Daoy (cell line): ENCODE data around the gene CHN1. TPM values are rescaled to one million over a fixed set of nuclear protein-coding genes. Genes with fewer than 3 reads are reported as not detected.

Experiments
- DNase-seq: peaks from one replicate; pipeline ENCODE4 v3.0.0-alpha.2; 2015; ENCODE audit warnings: low read depth
- total RNA-seq: library from RNA; depleted of rRNA; stranded (reverse); fragments of >200 nt; shearing (Covaris generic); gene quantifications from 2 replicates; pipeline ENCODE4 v1.2.3, GENCODE V29; 2014

Gene CHN1
- total RNA-seq, 1 experiment from 2014 or later: 27.4 TPM

DNA sequence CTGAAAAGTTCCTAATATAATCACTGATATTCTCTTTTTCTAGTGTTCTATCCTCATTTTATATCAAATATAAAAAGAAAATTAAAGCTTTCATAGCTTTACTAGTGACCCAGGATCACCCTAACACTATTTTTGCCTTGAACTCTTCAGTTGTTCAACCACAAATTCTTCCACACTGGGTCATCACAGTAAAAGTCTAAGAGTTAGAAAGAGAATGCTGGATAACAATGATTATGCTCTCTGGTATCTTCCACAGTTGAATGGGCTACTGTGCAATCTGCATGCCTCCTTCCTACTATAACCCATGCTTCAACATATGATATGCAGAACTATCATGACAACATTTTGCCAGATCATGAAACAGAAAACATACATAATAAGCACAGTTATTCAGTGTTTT, 32.3 kb downstream of the CHN1 start:
- no peak for DNase-seq

DNA sequence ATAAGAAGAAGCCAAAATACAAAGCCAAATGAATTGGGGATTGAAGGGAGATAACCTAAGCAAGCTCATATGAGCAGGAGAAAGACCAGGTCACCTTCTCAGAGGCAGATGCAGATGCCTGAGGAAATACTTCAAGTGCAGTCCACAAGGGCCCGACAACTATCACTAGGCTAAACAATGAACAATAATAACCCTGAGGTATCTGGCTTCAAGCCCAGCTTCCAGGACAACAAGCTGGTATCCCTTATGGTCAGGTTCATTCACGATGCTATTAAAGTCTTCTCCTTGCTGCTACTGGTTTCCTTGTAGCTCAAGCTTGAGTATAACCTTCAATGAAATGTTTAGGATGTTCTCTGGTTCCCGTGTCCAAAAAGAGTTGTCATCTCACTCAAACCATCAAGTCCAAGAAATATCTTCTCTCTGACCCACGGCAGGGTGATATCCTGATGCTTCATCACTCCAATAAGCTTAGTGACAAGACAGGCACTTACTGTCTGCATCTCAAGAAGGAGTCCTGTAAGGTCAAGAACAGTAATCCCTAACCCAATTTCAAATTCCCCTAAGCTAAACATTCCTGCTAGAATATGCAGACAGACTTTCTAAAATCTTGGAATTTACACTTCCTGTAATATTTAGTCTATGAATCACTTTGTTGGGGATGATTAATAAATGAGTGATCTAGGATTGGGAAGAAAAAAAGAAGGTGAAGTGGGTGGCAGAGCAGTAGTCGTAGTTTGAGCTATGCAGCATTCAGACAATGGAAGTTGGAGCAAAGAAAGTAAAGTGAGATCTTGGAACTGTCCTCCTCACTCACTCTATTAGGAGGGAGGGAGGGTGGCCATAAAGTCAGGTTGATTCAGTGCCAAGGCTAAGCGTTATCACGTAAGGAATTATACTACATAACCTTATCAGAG, 33.1 kb downstream of the CHN1 start:
- peak; percentile 40 for DNase-seq

DNA sequence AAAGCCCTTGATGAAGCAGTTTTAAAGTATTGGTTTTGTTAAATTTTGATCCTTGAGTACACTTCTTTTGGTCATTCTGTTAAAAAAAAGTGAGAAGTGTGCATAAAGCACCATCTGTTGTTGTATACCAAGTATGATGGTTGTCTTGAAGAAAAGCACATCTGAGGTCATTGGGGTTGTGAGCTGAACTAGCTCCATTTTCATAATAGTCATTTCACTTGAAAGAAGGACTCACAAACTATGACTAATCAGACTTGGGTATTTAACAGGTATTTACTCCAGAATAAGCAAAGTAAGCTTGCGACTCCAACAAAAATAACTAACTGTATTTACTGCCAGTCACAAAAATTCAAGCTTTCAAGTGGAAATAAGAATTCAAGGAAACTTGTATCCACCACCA, 35.1 kb downstream of the CHN1 start:
- no peak for DNase-seq

DNA sequence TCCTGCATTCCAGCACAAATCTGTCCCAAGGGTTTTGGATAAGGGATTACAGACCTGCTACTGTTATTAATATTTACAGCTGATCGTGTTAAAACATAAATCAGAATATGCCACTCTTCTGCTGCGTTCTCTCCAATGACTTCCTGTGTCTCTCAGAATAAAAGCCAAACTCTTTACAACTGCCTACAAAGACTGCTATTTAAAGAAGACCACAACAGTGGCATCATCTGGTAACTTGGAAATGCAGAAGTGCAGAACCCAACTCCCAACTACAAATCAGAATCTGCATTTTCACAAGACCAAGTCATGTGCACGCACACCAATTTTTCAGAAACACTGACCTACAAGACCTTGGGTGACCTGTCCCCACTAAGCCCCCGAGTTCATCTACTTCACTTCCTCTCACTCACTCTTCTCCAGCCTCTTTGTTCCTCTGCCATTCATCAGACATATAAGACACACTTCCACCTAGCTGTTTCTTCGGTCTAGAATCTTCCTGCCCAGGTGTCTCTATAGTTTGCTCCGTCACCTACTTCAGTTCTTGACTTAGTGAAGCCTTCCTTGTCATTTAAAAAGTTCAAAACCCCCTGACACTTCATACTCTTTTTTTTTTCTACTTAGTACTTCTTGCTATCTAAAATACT, 36.0 kb downstream of the CHN1 start:
- DNase-seq: no peak

DNA sequence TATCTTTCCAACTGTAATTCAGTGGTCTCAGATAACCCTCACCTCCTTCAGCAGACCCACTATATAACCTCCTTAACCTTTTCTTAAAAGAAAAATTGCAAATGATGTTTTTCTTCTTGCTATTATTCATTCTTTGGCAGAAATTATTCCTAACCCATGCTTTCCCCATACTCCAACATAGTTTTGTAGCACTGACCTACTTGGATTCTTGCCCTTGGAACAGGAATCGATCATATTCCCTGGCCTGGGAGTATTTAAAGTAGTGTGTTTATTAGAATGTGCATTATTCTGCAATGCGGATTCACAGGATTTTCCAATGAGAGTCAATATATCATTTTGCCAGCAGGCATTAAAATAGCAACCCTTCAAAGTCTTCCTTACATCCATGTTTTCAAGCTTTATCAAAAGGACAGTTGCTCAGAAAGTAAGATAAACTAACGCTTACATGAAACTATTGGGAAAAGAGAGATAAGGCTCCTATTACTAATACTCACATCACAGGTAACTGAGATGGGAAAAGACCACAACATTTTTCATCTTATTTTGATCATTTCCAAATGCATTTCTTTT, 37.4 kb downstream of the CHN1 start:
- DNase-seq: no peak

DNA sequence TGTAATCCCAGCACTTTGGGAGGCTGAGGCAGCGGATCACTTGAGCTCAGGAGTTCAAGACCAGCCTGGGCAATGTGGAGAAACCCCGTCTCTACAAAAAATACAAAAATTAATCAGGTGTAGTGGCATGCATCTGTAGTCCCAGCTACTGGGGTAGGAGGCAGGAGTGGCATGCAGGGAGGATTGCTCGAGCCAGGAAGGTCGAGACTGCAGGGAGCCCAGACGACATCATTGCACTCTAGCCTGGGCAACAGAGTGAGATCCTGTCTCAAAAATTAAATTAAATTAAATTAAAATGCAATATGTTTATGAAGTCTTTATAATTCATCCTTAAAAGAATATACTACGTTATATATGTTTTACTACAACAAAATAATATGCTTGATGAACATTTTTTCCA, 38.1 kb downstream of the CHN1 start:
- DNase-seq: no peak

DNA sequence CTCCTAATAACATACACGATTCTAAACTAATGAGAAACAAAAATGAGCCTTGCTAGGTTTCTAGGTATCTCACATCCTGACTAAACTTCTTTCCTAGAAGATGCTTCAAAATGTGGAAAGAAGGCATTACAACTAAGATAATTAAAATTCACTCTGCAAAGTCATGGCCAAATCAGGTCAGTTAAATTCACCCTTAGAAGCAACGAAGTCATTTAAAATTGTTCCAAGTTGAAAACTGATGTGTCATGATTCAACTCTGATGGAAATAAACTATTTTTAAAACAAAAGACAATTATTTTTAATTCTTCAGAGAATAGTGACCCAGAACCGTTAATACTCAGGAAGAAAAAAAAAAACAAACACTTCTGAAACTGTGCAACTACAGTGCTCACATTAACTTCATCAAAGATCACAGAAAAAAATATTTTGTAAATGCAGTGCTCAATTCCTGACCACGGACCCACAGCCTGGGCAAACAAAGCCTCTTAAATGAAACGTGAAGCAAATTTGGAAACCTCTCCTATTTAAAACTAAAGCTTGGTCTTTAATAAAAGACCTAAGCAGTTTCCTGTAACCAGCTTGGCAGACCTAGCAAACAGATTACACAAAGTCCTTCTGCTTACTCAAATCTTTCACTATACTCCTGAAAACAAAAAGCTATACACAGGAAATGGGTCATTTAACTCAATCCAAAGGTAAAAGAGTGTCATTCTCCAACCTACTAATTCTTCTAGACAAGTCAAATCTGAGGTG, 39.0 kb downstream of the CHN1 start:
- DNase-seq: no peak

DNA sequence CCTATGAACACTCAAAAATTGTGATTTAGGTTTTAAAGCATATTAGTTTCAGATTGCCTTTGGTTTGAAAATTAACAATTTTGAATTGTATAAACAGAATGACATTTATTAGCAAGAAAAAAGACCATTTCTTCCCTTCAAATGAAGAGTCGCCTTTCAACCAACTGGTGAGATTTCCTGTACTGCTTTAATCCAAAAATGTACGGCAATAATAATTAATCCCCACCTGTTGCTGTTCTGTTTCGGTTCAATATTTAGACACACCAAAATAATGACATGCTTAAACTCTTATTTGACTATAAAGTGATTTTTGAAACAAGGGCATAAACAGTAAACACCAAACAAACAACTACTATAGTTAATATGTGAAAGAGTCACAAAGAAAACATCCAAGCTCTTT, 39.6 kb downstream of the CHN1 start:
- no peak for DNase-seq

DNA sequence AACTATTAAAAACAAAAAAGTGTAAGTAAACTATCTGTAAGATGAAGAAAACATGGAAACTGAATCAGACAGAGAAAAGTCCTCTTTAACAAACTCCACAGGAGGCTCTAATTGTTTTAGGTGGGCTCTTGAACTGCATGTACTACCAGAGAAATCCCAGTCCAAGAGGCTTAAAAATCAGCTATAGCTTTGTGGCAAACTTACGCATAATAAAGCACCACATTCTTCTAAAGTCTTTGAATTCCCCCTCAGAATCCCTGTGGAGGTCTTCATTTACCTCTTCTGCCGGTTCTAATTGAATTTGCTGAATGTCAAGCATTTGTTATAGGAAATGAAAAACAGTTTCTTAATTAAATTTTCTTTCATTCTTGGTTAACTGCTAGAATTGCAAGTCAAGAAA, 40.8 kb downstream of the CHN1 start:
- DNase-seq: no peak

DNA sequence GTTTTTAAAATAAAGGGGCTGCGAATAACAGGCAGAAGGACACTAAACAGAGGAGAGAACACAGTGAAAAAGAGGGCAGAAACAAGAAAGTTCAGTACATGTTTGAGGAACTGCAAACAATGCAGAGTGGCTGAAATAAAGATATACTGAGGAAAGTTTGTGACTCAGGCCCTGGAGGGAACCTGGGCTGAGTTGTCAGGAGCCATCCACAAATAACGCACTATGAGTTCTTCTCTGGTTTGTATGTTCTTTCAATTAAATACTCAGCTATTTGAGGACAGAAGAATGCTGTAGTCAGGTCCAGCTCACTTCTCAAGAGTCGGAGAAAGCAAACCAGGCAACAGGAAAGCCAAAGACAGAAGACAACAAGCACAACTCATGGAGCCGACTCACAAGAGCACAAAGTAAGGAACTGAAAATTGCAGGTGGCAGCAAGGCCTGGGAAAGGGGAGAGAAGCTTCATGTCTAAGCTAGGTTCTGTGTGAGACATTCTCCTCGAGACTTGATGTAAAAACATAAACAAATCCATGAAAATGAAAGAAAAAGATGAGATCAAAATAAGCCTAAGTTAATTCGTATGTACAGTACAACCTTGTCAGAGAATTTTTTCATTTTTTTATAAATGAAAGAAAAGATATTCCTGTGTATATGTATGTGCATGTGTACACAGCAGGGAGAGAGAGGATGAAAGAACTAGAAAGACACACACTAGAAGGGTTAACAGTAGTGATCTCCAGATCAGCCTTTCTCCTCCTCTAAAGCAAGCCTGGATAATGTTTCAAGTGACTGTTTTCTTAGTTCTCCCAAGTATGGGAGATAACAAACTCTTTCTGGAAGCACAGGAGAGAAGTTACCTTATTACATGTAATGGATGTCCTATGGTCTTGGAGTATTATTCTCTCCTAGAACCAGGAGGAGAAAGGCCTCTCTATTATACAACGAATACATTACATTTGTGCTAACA, 41.5 kb downstream of the CHN1 start:
- DNase-seq: no peak

DNA sequence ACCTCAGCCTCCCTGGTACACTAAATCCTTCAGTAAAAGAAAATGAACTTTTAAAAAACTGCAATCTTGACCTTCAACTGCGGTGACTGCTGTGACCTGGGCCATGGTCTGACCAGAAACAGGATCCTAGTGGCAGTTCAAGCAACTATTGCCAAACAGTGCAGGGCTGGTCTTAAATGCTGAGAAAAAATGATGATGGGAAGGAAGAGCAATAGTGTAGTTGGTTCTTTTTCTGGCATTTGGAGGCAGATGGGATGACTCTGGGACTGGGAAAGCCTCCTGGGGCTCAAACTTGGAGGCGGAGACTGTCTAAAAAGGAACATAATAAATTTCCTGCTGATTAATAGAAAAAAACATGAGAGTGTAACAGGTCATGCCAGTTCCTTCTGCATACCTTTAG, 45.4 kb downstream of the CHN1 start:
- no peak for DNase-seq

DNA sequence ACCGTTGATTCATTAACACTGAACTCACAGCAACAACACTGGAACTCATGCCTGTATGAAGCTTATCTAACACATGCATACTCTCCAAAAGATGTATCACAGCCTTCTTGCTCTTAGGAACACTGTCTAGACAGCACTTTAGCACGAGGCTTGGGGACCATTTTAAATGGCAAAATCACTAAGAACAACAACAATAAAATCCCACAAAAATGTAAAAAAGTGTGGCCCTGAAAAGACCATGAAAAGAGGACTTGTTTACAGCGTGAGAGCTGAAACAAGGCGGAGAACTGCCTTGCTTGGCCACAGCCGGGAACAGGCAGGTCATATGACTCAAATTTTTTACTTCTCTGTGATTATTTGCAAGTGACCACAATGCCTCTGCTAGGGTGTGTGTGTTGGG, 48.1 kb downstream of the CHN1 start:
- no peak for DNase-seq

DNA sequence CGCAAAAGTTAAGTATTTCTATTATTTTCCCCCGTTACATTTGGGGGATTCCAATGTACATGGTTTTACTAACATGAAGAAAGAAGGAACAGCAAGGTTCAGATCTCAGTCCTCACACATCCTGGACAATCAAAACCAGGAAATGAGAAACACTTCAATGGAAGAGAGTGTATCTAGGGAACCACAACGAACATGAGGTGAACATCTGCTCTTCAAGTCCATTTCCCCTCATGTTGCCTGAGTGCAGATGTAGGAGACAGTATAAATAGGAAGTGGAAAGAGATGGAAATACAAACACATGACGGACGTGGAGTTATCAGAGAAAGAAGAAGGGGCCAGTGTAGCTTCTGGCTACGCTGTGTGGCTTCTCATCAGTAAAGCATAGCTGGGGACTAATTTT, 52.6 kb downstream of the CHN1 start:
- DNase-seq: peak; percentile 40

DNA sequence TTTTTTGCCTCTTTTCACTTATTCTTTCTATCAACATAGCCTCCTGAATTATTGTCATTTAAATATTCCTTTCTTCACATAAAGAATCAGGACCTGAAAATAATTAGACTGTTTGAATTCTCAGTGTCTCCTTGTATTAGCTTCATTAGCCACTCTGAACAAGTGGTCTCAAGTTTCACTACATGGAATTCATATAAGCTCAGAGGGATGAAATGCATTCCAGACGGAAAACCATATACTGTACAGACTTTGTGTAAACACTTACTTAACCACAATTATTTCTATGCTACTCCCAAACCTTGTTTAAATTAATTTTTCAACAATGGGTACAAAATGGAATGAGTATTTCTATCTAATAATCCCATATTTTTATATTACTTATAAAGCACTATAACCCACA, 53.4 kb downstream of the CHN1 start:
- DNase-seq: peak; percentile 44

DNA sequence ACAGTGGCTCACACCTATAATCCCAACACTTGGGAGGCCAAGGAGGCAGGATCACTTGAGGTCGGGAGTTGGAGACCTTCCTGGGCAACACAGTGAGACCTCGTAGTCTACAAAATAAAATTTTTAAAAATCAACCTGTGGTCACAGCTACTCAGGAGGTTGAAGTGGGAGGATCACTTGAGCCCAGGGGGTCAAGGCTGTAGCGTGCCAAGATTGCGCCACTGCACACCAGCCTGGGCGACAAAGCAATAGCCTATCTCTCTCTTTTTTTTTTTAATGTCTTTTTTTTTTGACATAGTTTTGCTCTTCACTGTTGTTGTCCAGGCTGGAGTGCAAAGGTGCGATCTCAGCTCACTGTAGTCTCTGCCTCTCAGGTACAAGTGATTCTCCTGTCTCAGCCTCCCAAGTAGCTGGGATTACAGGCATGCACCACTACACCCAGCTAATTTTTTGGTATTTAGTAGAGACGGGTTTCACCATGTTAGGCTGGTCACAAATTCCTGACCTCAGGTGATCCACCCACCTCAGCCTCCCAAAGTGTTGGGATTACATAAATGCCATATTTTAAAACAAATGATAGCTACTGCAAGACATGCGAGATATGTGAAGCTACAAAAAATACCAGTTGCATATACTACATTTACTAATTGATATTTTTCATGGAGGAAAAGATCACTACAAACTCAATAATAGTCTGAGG, 55.0 kb downstream of the CHN1 start:
- no peak for DNase-seq

DNA sequence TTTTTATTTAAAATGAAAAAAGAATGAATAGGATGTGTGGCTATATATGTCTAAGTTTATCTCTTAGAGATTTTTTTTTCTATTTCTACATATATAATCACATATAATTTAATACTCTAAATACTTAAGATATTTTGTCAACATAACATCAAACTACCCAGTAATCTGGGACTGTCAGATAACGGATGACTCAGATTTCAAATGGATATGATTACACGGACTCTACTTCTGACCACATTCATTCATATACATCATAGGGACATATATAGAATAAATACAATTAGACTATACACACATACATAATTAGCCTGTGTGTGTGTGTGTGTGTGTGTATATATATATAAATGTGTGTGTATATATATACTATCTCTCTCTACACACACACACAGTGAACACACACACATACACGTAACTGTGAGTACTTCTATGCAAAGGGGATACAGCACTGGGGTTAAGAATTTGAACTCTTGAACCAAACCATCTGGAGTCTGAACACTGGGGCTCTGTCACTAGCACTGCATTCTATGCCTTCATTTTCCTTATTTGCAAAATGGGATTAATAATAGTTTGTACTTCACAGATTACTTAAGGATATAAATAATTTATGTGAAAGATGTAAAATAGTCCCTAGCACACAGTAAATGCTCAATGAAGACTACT, 59.5 kb downstream of the CHN1 start:
- DNase-seq: no peak

DNA sequence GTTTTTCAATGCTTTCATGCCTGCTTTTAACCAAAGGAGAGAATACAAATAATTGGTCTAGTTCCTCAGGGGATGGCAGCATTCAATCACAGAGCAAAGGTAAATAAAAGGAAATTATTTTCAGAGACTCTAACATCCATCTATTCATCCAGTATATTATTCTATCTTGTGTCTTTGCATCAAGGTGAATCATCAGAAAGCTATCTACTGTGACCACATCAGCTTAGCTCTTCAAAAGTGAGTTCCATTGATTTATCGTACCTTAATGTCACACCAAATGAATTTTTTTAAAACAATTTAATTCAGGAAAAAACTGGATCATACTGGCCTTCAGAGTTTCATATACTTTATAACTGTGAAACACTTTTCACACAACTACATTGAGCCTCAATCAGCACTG, 66.1 kb downstream of the CHN1 start:
- peak; percentile 42 for DNase-seq

DNA sequence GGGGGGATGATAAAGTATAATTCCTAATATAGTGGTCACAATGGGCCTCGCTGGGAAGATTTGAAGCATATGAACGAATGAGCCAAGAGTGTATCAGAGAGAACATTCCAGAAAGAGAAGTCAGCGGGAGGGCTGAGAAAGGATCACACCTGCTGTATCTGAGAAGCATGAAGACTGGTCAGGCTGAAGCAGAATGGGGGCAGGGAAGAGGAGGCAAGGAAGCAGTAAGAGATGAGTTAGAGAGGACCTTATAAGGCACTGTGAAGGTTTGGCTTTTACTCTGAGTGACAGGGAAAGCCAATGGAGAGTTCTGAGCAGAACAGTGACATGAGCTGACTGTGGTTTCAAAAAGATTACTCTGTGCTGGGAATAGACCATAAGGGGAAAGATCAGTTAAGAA, 73.5 kb downstream of the CHN1 start:
- peak; percentile 5 for DNase-seq

DNA sequence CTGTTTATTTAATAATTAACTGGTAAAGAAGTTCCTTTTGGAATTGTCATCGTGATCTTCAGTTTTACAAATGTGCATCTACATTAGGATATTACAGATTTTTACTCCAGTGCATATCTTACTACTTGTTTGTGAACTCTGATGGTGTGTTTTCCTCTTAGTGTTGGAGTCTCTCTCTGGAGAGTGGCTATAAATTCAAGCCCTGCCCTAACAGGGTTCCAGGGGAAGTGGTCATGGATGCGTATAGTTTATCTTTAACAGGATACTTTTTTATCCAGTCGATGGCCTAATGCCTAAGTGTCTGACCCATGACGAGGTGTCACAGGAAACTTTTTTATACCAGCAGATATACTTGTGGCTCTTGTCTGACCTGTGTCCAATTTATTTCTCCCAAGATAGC, 75.4 kb downstream of the CHN1 start:
- no peak for DNase-seq
